GM21367 (cell line): Measurements from ENCODE around the gene GJA3.

Source experiments
- ATAC-seq: cut with Tn5 transposase; IDR thresholded peaks from one replicate; pipeline ENCODE4 v1.9.1; 2021; ENCODE audit not compliant: unreplicated experiment

Gene GJA3

DNA sequence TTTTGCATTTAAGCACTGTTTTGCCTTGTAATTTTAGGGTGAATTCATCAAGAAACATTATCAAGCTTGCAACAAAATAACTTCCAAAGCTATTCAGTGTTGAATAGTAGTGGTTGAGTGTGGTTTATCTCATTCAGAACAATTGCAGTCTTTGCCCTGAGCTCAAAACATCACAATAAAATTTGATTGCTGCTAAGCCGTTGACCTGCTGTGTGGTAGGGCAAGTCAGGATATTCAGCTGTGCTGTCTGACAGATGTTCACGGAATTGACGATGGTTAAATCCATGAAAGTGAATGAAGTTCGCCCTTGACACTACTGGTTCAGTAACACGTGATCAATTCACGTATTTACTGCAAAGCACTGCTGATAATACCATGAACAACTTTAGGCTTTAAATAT, 66.9 kb downstream of the GJA3 start:
- ATAC-seq = no peak

DNA sequence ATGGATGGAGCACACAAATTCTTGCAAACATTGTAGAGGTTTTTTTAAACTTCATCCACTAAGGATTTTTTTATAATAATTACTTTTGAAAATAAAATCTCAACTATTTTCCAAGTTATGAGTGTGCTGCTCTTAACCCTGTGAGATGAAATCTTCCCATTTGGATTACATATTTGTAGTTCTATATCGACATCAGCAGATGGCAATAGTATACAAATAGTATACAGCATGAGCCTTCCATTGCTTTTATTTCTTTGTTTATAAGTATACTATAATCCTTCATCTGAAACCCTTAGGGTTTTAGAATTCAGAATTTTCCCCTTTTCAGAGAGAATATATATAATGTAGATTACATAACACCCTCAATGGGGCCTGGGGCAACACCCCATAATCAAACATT, 70.5 kb downstream of the GJA3 start:
- ATAC-seq = no peak
